ENCODE results near the gene SRRM2. TPM values are rescaled to one million over a fixed set of nuclear protein-coding genes. Genes with fewer than 3 reads are reported as not detected.

Gene SRRM2
- total RNA-seq, 1 donor from 2014 or later, result 30.5 TPM

DNA sequence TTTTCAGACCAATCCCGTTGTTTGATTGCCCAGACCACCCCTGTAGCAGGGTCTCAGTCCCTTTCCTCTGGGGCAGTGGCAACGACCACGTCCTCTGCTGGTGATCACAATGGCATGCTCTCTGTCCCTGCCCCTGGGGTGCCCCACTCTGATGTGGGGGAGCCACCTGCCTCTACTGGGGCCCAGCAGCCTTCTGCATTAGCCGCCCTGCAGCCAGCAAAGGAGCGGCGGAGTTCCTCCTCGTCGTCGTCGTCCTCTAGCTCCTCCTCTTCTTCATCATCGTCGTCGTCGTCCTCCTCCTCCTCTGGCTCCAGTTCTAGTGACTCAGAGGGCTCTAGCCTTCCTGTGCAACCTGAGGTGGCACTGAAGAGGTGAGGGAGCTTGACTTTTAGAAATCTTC, 15.5 kb downstream of the SRRM2 start:
- TF ChIP-seq, protein P1, sequence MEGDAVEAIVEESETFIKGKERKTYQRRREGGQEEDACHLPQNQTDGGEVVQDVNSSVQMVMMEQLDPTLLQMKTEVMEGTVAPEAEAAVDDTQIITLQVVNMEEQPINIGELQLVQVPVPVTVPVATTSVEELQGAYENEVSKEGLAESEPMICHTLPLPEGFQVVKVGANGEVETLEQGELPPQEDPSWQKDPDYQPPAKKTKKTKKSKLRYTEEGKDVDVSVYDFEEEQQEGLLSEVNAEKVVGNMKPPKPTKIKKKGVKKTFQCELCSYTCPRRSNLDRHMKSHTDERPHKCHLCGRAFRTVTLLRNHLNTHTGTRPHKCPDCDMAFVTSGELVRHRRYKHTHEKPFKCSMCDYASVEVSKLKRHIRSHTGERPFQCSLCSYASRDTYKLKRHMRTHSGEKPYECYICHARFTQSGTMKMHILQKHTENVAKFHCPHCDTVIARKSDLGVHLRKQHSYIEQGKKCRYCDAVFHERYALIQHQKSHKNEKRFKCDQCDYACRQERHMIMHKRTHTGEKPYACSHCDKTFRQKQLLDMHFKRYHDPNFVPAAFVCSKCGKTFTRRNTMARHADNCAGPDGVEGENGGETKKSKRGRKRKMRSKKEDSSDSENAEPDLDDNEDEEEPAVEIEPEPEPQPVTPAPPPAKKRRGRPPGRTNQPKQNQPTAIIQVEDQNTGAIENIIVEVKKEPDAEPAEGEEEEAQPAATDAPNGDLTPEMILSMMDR (IDR thresholded peaks at IDR 0.05; ENCODE audit: insufficient read depth, low read length, severe bottlenecking), result no peak
- no peak for FAIRE-seq
- H3K27me3 ChIP-seq (ENCODE audit: control insufficient read depth, insufficient read depth, low read length), result no peaks in the 10 kb centered on the region
- DNase-seq (ENCODE audit: low read depth), result peak; percentile 23
- no peak overlapping the region for H3K4me3 ChIP-seq (ENCODE audit: low read depth, low read length)
- H3K36me3 ChIP-seq (ENCODE audit: control insufficient read depth, insufficient read depth, low read length), result peaks cover 56% of the 10 kb centered on the region

DNA sequence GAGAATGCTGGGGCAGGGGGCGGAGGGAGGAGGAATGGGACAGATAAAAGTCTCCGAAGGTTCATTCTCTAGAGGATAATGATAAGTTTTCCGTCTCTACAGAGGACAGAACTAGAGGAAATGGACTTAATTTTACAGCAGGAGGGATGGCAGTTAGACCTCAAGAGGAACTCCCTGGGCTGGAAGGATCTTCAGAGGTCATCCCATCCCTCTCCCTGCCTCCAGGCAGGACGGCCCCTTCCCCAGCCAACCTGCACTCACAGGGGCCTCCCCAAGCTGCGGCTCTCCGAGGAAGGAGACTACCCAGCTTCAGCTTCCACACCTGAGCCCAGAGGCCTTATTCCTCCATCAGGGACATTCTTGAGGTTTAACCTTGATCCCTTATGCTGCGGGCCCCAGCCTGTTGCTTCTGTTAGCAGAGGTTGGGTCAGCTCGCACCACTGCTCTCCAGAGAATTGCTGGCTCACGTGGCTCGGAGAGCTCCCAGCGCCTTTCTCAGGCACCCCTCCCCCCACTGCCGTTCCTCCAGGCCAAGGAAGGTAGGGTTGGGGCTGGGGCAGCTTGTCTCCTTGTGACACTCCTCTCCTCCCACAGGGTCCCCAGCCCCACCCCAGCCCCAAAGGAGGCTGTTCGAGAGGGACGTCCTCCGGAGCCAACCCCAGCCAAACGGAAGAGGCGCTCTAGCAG, 16.1 kb downstream of the SRRM2 start:
- no peak for FAIRE-seq

DNA sequence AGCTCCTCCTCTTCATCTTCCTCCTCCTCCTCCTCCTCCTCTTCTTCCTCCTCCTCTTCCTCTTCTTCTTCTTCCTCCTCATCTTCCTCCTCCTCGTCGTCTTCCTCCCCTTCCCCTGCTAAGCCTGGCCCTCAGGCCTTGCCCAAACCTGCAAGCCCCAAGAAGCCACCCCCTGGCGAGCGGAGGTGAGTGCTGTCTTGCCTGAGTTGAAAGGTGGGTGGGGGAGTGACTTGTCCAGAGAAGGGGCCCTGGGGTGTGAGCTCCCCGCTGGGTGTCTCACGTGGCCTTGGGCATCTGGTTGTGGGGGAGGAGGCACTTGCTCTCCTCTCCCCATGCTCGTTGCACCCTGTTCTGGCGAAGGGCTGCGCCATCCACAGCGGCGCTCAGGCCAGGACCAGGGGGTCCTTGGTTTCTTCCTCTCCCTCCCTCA, 16.7 kb downstream of the SRRM2 start:
- no peak for DNase-seq (ENCODE audit: low read depth)
- TF ChIP-seq, protein P1 (IDR thresholded peaks at IDR 0.05; ENCODE audit: insufficient read depth, low read length, severe bottlenecking), result no peak

More for the DNA sequence above, 16.1 kb downstream of the SRRM2 start:
- Histone ChIP-seq H3K36me3 (ENCODE audit: control insufficient read depth, insufficient read depth, low read length) (peaks cover 52% of the 10 kb centered on the region), H3K27me3 (ENCODE audit: control insufficient read depth, insufficient read depth, low read length) (no peaks in the 10 kb centered on the region), H3K4me3 (ENCODE audit: low read depth, low read length) (no peak overlapping the region)
- TF ChIP-seq, protein P1 (IDR thresholded peaks at IDR 0.05; ENCODE audit: insufficient read depth, low read length, severe bottlenecking), result no peak
- no peak for DNase-seq (ENCODE audit: low read depth)

DNA sequence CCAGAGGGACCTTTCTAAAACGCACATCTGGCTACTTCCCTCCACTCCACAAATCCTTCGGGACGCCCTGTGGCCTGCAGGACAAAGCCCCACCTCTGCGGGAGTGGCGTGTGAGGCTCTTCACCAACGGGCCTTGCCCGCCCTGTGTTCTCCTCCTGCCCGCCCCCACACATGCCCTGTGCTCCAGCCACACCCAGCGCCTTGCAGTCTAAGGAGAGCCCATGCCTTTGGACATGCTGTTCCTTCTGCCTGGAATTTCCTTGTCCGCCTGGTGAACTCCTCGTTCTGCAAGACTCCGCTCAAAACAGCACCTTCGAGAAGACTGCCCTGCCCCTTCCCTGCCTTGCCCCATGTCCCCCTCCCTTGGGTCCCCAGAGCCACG, 17.2 kb downstream of the SRRM2 start:
- TF ChIP-seq, protein P1 (IDR thresholded peaks at IDR 0.05; ENCODE audit: insufficient read depth, low read length, severe bottlenecking), result no peak
- FAIRE-seq (peak; percentile 68), DNase-seq (ENCODE audit: low read depth) (peak; percentile 50)
- H3K36me3 ChIP-seq (ENCODE audit: control insufficient read depth, insufficient read depth, low read length), result peaks cover 50% of the 10 kb centered on the region
- H3K4me3 ChIP-seq (ENCODE audit: low read depth, low read length), result no peak overlapping the region
- no peaks in the 10 kb centered on the region for H3K27me3 ChIP-seq (ENCODE audit: control insufficient read depth, insufficient read depth, low read length)

More for the DNA sequence above, 16.7 kb downstream of the SRRM2 start:
- FAIRE-seq, result no peak
- peaks cover 49% of the 10 kb centered on the region for H3K36me3 ChIP-seq (ENCODE audit: control insufficient read depth, insufficient read depth, low read length)
- H3K4me3 ChIP-seq (ENCODE audit: low read depth, low read length), result no peak overlapping the region
- H3K27me3 ChIP-seq (ENCODE audit: control insufficient read depth, insufficient read depth, low read length), result no peaks in the 10 kb centered on the region

DNA sequence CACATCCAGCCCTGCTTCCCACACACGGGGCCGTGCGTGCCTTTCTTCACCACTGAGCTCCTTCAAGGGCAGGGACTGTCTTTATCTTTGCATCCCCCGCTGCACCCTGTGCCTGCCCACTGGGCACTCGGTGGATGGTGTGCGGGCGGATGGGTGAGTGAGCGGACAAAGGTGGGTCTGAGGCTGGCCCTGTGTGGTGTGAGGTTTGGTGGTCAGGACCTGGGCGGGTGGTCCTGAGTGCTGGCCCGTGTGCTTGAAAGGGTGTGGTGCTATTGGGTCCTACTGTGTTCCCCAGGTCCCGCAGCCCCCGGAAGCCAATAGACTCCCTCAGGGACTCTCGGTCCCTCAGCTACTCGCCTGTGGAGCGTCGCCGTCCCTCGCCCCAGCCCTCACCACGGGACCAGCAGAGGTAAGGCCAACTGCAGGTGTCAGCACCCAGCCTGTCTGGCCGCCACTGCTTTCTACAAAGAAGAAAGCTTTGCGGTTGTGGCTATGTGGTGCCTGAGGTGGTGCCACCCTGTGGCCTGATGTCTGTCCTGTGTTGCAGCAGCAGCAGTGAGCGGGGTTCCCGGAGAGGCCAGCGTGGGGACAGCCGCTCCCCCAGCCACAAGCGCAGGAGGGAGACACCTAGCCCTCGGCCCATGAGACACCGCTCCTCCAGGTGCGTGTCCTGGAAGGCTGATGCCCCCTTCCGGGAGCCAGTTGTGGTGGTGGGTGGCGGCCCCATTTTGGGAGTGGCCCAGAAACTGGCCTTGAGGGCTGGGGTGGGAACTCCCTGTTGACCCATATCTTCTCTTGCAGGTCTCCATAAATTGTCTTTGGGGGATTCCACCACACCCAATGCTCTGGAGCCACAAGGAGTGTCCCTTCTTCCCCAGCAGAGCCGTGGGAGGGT, 17.9 kb downstream of the SRRM2 start:
- TF ChIP-seq, protein P1 (IDR thresholded peaks at IDR 0.05; ENCODE audit: insufficient read depth, low read length, severe bottlenecking), result peak; percentile 9
- FAIRE-seq (no peak), DNase-seq (ENCODE audit: low read depth) (no peak)
- Histone ChIP-seq H3K36me3 (ENCODE audit: control insufficient read depth, insufficient read depth, low read length) (peaks cover 56% of the 10 kb centered on the region), H3K27me3 (ENCODE audit: control insufficient read depth, insufficient read depth, low read length) (no peaks in the 10 kb centered on the region), H3K4me3 (ENCODE audit: low read depth, low read length) (no peak overlapping the region)
